NT2/D1 (cell line): Measurements from ENCODE around the gene AANAT.

Source experiments
- DNase-seq: peaks from one replicate; pipeline ENCODE4 v3.0.0-alpha.2; 2011; ENCODE audit warnings: low read depth, low spot score
- H3K27me3 ChIP-seq: 2 replicates; pipeline ENCODE4 v1.6.0; 2011; ENCODE audit warnings: mild to moderate bottlenecking; ENCODE audit not compliant: insufficient read length, insufficient read depth
- H3K36me3 ChIP-seq: 2 replicates; pipeline ENCODE4 v1.6.1; 2011; ENCODE audit warnings: mild to moderate bottlenecking, low read length, mixed read lengths; ENCODE audit not compliant: insufficient read depth, insufficient read length
- H3K4me1 ChIP-seq: 2 replicates; pipeline ENCODE4 v1.5.1; 2011; ENCODE audit not compliant: insufficient read depth, insufficient read length
- H3K4me3 ChIP-seq: 2 replicates; pipeline ENCODE4 v1.5.1; 2011; ENCODE audit warnings: low read depth; ENCODE audit not compliant: insufficient read length
- H3K9ac ChIP-seq: 2 replicates; pipeline ENCODE4 v1.6.0; 2011; ENCODE audit warnings: low read depth; ENCODE audit not compliant: insufficient read length
- H3K9me3 ChIP-seq: 2 replicates; pipeline ENCODE4 v1.5.1; 2011; ENCODE audit warnings: mild to moderate bottlenecking, low read length; ENCODE audit not compliant: insufficient read depth
- SUZ12 ChIP-seq: IDR thresholded peaks from 2 replicates; pipeline ENCODE4 v1.6.1; 2011; ENCODE audit not compliant: insufficient read length, insufficient read depth; ENCODE audit errors: extremely low read depth
- YY1 ChIP-seq: IDR thresholded peaks from 2 replicates; pipeline ENCODE4 v1.6.1; 2011; ENCODE audit not compliant: insufficient read length, insufficient read depth
- ZNF274 ChIP-seq: IDR thresholded peaks from 2 replicates; pipeline ENCODE4 v1.6.1; 2011; ENCODE audit warnings: mild to moderate bottlenecking, low read depth, low read length

AANAT gene

GRCh38 chr17:76471498-76472257 lies 4.3 kb downstream of the AANAT start:
- H3K9ac ChIP-seq, result no peak overlapping the region
- H3K4me3 ChIP-seq, result no peak overlapping the region
- no peak for DNase-seq
- H3K9me3 ChIP-seq, result no peaks in the 10 kb centered on the region
- no peaks in the 10 kb centered on the region for H3K27me3 ChIP-seq
- H3K4me1 ChIP-seq, result peaks cover 20% of the 10 kb centered on the region
- TF ChIP-seq ZNF274 (no peak), YY1 (no peak), SUZ12 (no peak)
- peaks cover 70% of the 10 kb centered on the region for H3K36me3 ChIP-seq

- TF ChIP-seq YY1, result no peak
- TF ChIP-seq ZNF274, result no peak
- TF ChIP-seq SUZ12, result no peak
- peaks cover 76% of the 10 kb centered on the region for H3K36me3 ChIP-seq
- H3K9me3 ChIP-seq, result no peaks in the 10 kb centered on the region
Measured at GRCh38 chr17:76472258-76472645, 4.8 kb downstream of the AANAT start.

GRCh38 chr17:76472726-76473125 lies 5.3 kb downstream of the AANAT start:
- H3K27me3 ChIP-seq, result no peaks in the 10 kb centered on the region
- H3K4me3 ChIP-seq, result no peak overlapping the region
- H3K9me3 ChIP-seq, result no peaks in the 10 kb centered on the region
- DNase-seq, result no peak
- no peak overlapping the region for H3K9ac ChIP-seq
- H3K4me1 ChIP-seq, result peaks cover 12% of the 10 kb centered on the region
- TF ChIP-seq SUZ12 (no peak), YY1 (no peak), ZNF274 (no peak)
- H3K36me3 ChIP-seq, result peaks cover 81% of the 10 kb centered on the region

More at GRCh38 chr17:76472258-76472645, 4.8 kb downstream of the AANAT start:
- no peak overlapping the region for H3K4me3 ChIP-seq
- H3K27me3 ChIP-seq, result no peaks in the 10 kb centered on the region
- no peak overlapping the region for H3K9ac ChIP-seq
- H3K4me1 ChIP-seq, result peaks cover 15% of the 10 kb centered on the region
- no peak for DNase-seq

DNA sequence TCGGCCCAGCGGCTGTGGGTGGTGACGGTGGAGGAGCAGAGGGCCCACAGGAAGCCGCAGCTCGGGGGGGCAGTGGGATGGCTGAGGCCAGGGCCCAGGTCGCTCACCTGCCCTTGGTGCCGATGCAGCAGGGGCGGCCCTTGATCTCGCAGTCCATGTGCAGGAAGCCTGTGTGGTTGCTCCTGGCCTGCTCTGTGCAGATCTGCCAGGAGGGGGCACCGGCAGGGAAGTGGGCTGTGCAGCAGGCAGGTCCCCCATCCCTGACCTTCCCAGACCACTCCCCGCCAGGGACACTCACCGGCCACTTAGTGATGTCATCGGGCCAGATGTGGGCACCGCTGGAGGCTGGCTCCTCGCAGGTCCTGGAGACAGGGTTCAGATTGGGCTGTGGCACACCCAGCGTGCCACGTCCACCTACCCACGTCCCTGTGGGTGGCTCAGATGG lies 6.2 kb downstream of the AANAT start:
- Histone ChIP-seq H3K4me3 (no peak overlapping the region), H3K9me3 (no peaks in the 10 kb centered on the region), H3K4me1 (peaks cover 5% of the 10 kb centered on the region), H3K9ac (no peak overlapping the region), H3K36me3 (peaks cover 89% of the 10 kb centered on the region), H3K27me3 (no peaks in the 10 kb centered on the region)
- no peak for TF ChIP-seq YY1
- no peak for TF ChIP-seq SUZ12
- TF ChIP-seq ZNF274, result no peak
- no peak for DNase-seq

DNA sequence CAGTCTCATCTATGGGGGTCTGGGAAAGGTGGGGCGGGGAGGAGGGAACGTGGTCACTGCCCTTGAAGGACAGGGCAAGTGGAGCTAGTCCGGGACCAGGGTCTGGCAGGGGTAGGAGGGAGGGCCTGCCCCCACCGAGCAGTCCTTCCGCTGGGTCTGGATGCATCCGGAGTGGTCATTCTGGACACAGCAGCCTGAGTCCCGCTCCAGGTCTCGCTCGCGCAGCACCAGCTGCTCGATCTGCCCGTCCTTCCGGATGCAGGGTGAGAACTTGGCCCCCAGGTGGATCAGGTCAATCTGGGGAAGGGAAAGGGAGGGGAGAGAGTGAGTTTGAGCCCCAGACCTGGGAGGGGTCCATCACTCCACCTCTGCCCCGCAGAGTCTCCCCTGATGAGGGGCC lies 6.8 kb downstream of the AANAT start:
- TF ChIP-seq YY1 (no peak), SUZ12 (no peak), ZNF274 (no peak)
- Histone ChIP-seq H3K27me3 (no peaks in the 10 kb centered on the region), H3K9ac (peak overlapping the region; percentile 10), H3K36me3 (peaks cover 92% of the 10 kb centered on the region), H3K4me1 (peaks cover 3% of the 10 kb centered on the region), H3K9me3 (no peaks in the 10 kb centered on the region), H3K4me3 (no peak overlapping the region)
- no peak for DNase-seq

GRCh38 chr17:76474894-76475293 lies 7.5 kb downstream of the AANAT start:
- no peaks in the 10 kb centered on the region for H3K27me3 ChIP-seq
- no peak for DNase-seq
- H3K36me3 ChIP-seq, result peaks cover 91% of the 10 kb centered on the region
- H3K4me1 ChIP-seq, result peaks cover 3% of the 10 kb centered on the region
- no peaks in the 10 kb centered on the region for H3K9me3 ChIP-seq
- H3K9ac ChIP-seq, result no peak overlapping the region
- H3K4me3 ChIP-seq, result no peak overlapping the region
- TF ChIP-seq YY1, result no peak
- TF ChIP-seq ZNF274, result no peak
- no peak for TF ChIP-seq SUZ12

- peaks cover 89% of the 10 kb centered on the region for H3K36me3 ChIP-seq
- no peak overlapping the region for H3K9ac ChIP-seq
- no peak for DNase-seq
- no peak for TF ChIP-seq YY1
- no peak for TF ChIP-seq ZNF274
- TF ChIP-seq SUZ12, result no peak
- peaks cover 3% of the 10 kb centered on the region for H3K4me1 ChIP-seq
- H3K4me3 ChIP-seq, result no peak overlapping the region
- no peaks in the 10 kb centered on the region for H3K9me3 ChIP-seq
- H3K27me3 ChIP-seq, result no peaks in the 10 kb centered on the region
Measured at GRCh38 chr17:76475302-76475701, 7.9 kb downstream of the AANAT start.
